ENCODE data around the gene OPN3. TPM values are rescaled to one million over a fixed set of nuclear protein-coding genes. Genes with fewer than 3 reads are reported as not detected.

Gene OPN3, protein sequence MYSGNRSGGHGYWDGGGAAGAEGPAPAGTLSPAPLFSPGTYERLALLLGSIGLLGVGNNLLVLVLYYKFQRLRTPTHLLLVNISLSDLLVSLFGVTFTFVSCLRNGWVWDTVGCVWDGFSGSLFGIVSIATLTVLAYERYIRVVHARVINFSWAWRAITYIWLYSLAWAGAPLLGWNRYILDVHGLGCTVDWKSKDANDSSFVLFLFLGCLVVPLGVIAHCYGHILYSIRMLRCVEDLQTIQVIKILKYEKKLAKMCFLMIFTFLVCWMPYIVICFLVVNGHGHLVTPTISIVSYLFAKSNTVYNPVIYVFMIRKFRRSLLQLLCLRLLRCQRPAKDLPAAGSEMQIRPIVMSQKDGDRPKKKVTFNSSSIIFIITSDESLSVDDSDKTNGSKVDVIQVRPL
- 26.3 and 36.1 TPM in 2 replicates for total RNA-seq

DNA sequence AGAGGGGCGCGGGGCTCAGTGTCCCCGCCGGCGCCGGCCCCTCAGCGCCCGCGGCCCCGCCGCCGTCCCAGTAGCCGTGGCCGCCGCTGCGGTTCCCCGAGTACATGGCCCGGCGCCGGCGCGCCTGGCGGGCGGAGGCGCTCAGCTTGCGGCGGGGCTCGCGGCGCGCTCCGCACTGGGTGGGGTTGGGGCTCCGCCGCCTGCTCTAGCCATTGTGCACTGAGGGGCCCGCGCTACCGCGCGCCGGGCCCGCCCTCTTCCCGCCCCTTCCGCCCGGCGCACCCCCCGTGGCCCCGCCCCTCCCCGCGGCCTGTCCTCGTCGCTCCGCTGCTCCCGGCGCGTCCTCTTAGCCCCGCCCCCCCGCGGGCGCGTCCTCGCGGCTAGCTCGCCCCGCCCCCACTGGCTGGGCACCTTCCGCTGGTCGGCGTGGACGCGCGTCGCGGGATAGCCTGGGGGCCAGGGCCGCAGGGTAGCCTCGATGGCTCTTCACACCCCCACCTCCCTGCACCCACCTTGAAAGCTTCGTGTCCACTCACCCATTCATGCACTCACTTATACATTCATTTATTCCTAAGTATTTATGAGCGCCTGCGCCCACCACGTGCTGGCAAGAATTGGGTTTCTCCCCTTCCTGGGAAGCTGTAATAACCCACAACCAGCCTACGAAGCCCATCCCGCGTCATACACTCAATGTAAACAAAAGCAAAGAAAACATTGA lies at the start of gene OPN3, which contains the start of gene CHML:
Gene OPN3, minus strand, starts transcription at position 221 of the 718 bp plus-strand sequence. Its CDS starts 115 bp downstream, at position 106.
Gene CHML, minus strand, starts transcription at position 221 of the 718 bp plus-strand sequence. CDS start 4,603 bp downstream, outside the sequence.

GRCh38 chr1:241652012-241652411 lies 11.8 kb upstream of the OPN3 start, which contains the start of gene WDR64:
Gene WDR64 (plus strand): TSS chr1:241652281. CDS start chr1:241652485, 204 bp downstream.

Other genes starting within 250 kb of the OPN3 start
- gene FH, start 120.6 kb downstream of the OPN3 start, total RNA-seq = 95.7 and 160 TPM in 2 replicates
- gene KMO, start 108.0 kb downstream of the OPN3 start, total RNA-seq = under 0.01 TPM in 1 of 2 replicates, not detected in the other
- 5.4 and 8.0 TPM in 2 replicates for gene CHML, start within 50 bp of the OPN3 start, total RNA-seq
- not detected in 2 replicates for gene WDR64, start 11.9 kb upstream of the OPN3 start, total RNA-seq
- 5.5 and 16.7 TPM in 2 replicates for gene EXO1, start 207.8 kb upstream of the OPN3 start, total RNA-seq

Measured in hair follicular keratinocyte (primary cell).